Erythroblast (primary cell): ENCODE results near the gene LRRC1.

Experiments used
- GATA1 ChIP-seq: IDR thresholded peaks from 2 replicates; pipeline ENCODE4 v1.6.1; 2011; ENCODE audit warnings: low read depth, mild to moderate bottlenecking, control low read depth, low read length, moderate library complexity
- POLR2A ChIP-seq: IDR thresholded peaks from 2 replicates; pipeline ENCODE4 v1.6.1; 2011; ENCODE audit warnings: mild to moderate bottlenecking, low read length

- TF ChIP-seq POLR2A (no peak), GATA1 (no peak)
Observed at GRCh38 chr6:53808302-53808881, 13.6 kb downstream of the LRRC1 start.
